ENCODE results near the gene OR6A2.

The OR6A2 gene

GRCh38 chr11:6843670-6844069, 44.2 kb upstream of the OR6A2 start:
- H4K20me1 ChIP-seq (ENCODE audit: insufficient read depth, low read length, poor library complexity, severe bottlenecking), result no peaks in the 10 kb centered on the region
- H3F3A ChIP-seq (ENCODE audit: low read depth), result no peaks in the 10 kb centered on the region
- TF ChIP-seq EZH2phosphoT487 (IDR thresholded peaks at IDR 0.05; ENCODE audit: borderline replicate concordance), result no peak
- TF ChIP-seq CTCF (conservative IDR thresholded peaks at IDR 0.05; ENCODE audit: low read length), result no peak
- H3K36me3 ChIP-seq (ENCODE audit: insufficient read depth, low read length), result no peaks in the 10 kb centered on the region
- no peaks in the 10 kb centered on the region for H3K9me2 ChIP-seq (replicated peaks; ENCODE audit: low read depth, low read length)
- no peak overlapping the region for H3K4me3 ChIP-seq (ENCODE audit: low read length, poor library complexity, severe bottlenecking)
- no peak overlapping the region for H3K9ac ChIP-seq (ENCODE audit: low read depth, low read length, poor library complexity, severe bottlenecking)
- no peak overlapping the region for H2AFZ ChIP-seq (ENCODE audit: low read length)
- no peaks in the 10 kb centered on the region for H3K27me3 ChIP-seq (ENCODE audit: insufficient read depth, low read length, poor library complexity, severe bottlenecking)
- no peaks in the 10 kb centered on the region for H3K79me2 ChIP-seq (ENCODE audit: insufficient read depth, low read length)
- no peaks in the 10 kb centered on the region for H3K4me1 ChIP-seq (ENCODE audit: insufficient read depth, low read length, poor library complexity, severe bottlenecking)
- H3K9me3 ChIP-seq (ENCODE audit: insufficient read depth, low read depth, low read length), result no peaks in the 10 kb centered on the region
- no peak overlapping the region for H3K4me2 ChIP-seq (ENCODE audit: low read depth, low read length, poor library complexity, severe bottlenecking)

- Histone ChIP-seq H3K79me2 (ENCODE audit: insufficient read depth, low read length) (no peaks in the 10 kb centered on the region), H4K20me1 (ENCODE audit: insufficient read depth, low read length, poor library complexity, severe bottlenecking) (no peaks in the 10 kb centered on the region), H3K9ac (ENCODE audit: low read depth, low read length, poor library complexity, severe bottlenecking) (no peak overlapping the region), H3K4me1 (ENCODE audit: insufficient read depth, low read length, poor library complexity, severe bottlenecking) (no peaks in the 10 kb centered on the region), H3F3A (ENCODE audit: low read depth) (no peaks in the 10 kb centered on the region), H3K4me2 (ENCODE audit: low read depth, low read length, poor library complexity, severe bottlenecking) (no peak overlapping the region), H3K36me3 (ENCODE audit: insufficient read depth, low read length) (no peaks in the 10 kb centered on the region), H3K27me3 (ENCODE audit: insufficient read depth, low read length, poor library complexity, severe bottlenecking) (no peaks in the 10 kb centered on the region), H3K9me3 (ENCODE audit: insufficient read depth, low read depth, low read length) (no peaks in the 10 kb centered on the region), H3K4me3 (ENCODE audit: low read length, poor library complexity, severe bottlenecking) (no peak overlapping the region), H2AFZ (ENCODE audit: low read length) (no peak overlapping the region), H3K9me2 (replicated peaks; ENCODE audit: low read depth, low read length) (no peaks in the 10 kb centered on the region)
- TF ChIP-seq CTCF (conservative IDR thresholded peaks at IDR 0.05; ENCODE audit: low read length) (no peak), EZH2phosphoT487 (IDR thresholded peaks at IDR 0.05; ENCODE audit: borderline replicate concordance) (no peak)
These were observed 42.2 kb upstream of the OR6A2 start for GRCh38 chr11:6841694-6842093.

- no peaks in the 10 kb centered on the region for H3K4me1 ChIP-seq (ENCODE audit: insufficient read depth, low read length, poor library complexity, severe bottlenecking)
- no peak overlapping the region for H3K9ac ChIP-seq (ENCODE audit: low read depth, low read length, poor library complexity, severe bottlenecking)
- H3K4me3 ChIP-seq (ENCODE audit: low read length, poor library complexity, severe bottlenecking), result no peak overlapping the region
- H3K9me3 ChIP-seq (ENCODE audit: insufficient read depth, low read depth, low read length), result no peaks in the 10 kb centered on the region
- H3K79me2 ChIP-seq (ENCODE audit: insufficient read depth, low read length), result no peaks in the 10 kb centered on the region
- TF ChIP-seq EZH2phosphoT487 (IDR thresholded peaks at IDR 0.05; ENCODE audit: borderline replicate concordance), result no peak
- TF ChIP-seq CTCF (conservative IDR thresholded peaks at IDR 0.05; ENCODE audit: low read length), result no peak
- no peak overlapping the region for H2AFZ ChIP-seq (ENCODE audit: low read length)
- no peaks in the 10 kb centered on the region for H3K9me2 ChIP-seq (replicated peaks; ENCODE audit: low read depth, low read length)
- no peaks in the 10 kb centered on the region for H4K20me1 ChIP-seq (ENCODE audit: insufficient read depth, low read length, poor library complexity, severe bottlenecking)
- H3K27me3 ChIP-seq (ENCODE audit: insufficient read depth, low read length, poor library complexity, severe bottlenecking), result no peaks in the 10 kb centered on the region
- H3K36me3 ChIP-seq (ENCODE audit: insufficient read depth, low read length), result no peaks in the 10 kb centered on the region
- no peaks in the 10 kb centered on the region for H3F3A ChIP-seq (ENCODE audit: low read depth)
- no peak overlapping the region for H3K4me2 ChIP-seq (ENCODE audit: low read depth, low read length, poor library complexity, severe bottlenecking)
These were observed 34.5 kb upstream of the OR6A2 start for GRCh38 chr11:6834021-6834420.

All from Loucy (cell line).